Activated CD8-positive, alpha-beta memory T cell treated with anti-CD3 and anti-CD28 coated beads for 4 hours (primary cell): ENCODE measurements around the gene AZIN2.
"Not testable (repeated sequence)": the region's sequence is repeated elsewhere in the genome, so short reads cannot be mapped to it uniquely, and the experiment has no call there.

Experiments used
- DNase-seq, 2 donors: peaks; one replicate each; pipeline ENCODE4 v3.0.0-alpha.2; 2020; ENCODE audit warnings: low read depth in 2 of 2

Gene AZIN2

GRCh38 chr1:33127001-33127823, 46.3 kb downstream of the AZIN2 start:
- DNase-seq: peak; percentile 98 to 99

GRCh38 chr1:33128781-33129180, 47.8 kb downstream of the AZIN2 start:
- DNase-seq: no peak

- no peak for DNase-seq
Observed at GRCh38 chr1:33130297-33130696, 49.3 kb downstream of the AZIN2 start.

- no peak for DNase-seq
Observed at GRCh38 chr1:33131191-33131590, 50.2 kb downstream of the AZIN2 start.

GRCh38 chr1:33132549-33132948, 51.6 kb downstream of the AZIN2 start:
- DNase-seq: no peak

- DNase-seq: no peak
Observed at GRCh38 chr1:33133478-33134105, 52.6 kb downstream of the AZIN2 start.

- not testable (repeated sequence) for DNase-seq
Observed at GRCh38 chr1:33136041-33136440, 55.1 kb downstream of the AZIN2 start.

- no peak for DNase-seq
Observed at GRCh38 chr1:33137800-33138199, 56.8 kb downstream of the AZIN2 start.

- DNase-seq: no peak
Observed at GRCh38 chr1:33140153-33141149, 59.5 kb downstream of the AZIN2 start.

GRCh38 chr1:33141216-33141615, 60.3 kb downstream of the AZIN2 start:
- DNase-seq: no peak

GRCh38 chr1:33141781-33142180, 60.8 kb downstream of the AZIN2 start:
- no peak for DNase-seq

- DNase-seq: no peak
Observed at GRCh38 chr1:33142483-33143064, 61.6 kb downstream of the AZIN2 start.

GRCh38 chr1:33143176-33143575, 62.2 kb downstream of the AZIN2 start:
- no peak for DNase-seq

GRCh38 chr1:33143698-33144097, 62.7 kb downstream of the AZIN2 start:
- no peak for DNase-seq

GRCh38 chr1:33146003-33146402, 65.0 kb downstream of the AZIN2 start:
- DNase-seq: no peak

- DNase-seq: no peak
Observed at GRCh38 chr1:33147275-33147996, 66.5 kb downstream of the AZIN2 start.

- DNase-seq: no peak
Observed at GRCh38 chr1:33147997-33148314, 67.0 kb downstream of the AZIN2 start.

- DNase-seq: no peak
Observed at GRCh38 chr1:33148615-33149014, 67.7 kb downstream of the AZIN2 start.

- DNase-seq: no peak
Observed at GRCh38 chr1:33149453-33150190, 68.7 kb downstream of the AZIN2 start.

- no peak for DNase-seq
Observed at GRCh38 chr1:33150522-33150921, 69.6 kb downstream of the AZIN2 start.

- DNase-seq: no peak
Observed at GRCh38 chr1:33151116-33151515, 70.2 kb downstream of the AZIN2 start.
